Right ventricle myocardium superior (tissue), 1 donor: ENCODE data around the gene RBP2. TPM values are rescaled to one million over a fixed set of nuclear protein-coding genes. Genes with fewer than 3 reads are reported as not detected.

Experiments used
- ATAC-seq: fragments of 200-7000 bp; cut with Tn5 transposase; one replicate; pipeline ENCODE4 v1.9.1; 2020; ENCODE audit warnings: mild to moderate bottlenecking; ENCODE audit not compliant: poor library complexity
- DNase-seq: peaks from one replicate; pipeline ENCODE4 v3.0.0-alpha.2; 2020
- intact Hi-C: fragments of 100-400 bp; cut with DNase I; formaldehyde crosslinking; loops from one replicate; pipeline ENCODE4 v1.11.2; 2022
- long read RNA-seq: library from polyadenylated mRNA; unstranded; transcript quantifications from one replicate; pipeline ENCODE4 v2.0.0, GENCODE V29; 2021
- total RNA-seq: library from RNA; stranded (reverse); fragmentation: NEBNext Ultra II Directional; extraction: Animal tissue kit (Norgen Biotek cat#: 25700); gene quantifications from one replicate; pipeline ENCODE4 v1.2.1, GENCODE V29; 2021
- donor health status: DM: no; HTN: yes; CAD: no; lungs with severe emphysema.

RBP2 gene
- not detected for total RNA-seq
- long read RNA-seq = 0 reads

DNA sequence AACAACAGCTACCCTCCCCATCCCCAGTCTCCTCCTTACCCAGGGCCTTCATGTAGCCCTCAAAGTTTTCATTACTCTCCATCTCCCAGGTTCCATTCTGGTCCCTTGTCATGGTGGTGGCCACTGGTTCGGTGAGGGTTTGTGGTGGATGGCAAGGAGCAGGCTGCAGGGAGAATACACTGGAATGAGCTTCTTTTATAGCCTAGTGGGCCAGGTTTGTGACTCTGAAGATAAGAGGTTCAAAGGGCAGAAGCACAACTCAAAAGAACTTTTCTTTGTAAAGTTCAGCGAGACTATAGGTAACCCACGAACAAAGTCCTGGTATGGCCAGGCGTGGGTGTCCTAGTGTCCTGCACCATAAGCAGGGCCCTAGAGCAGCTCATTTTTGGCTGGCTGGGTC lies at the start of gene RBP2:
TSS of gene RBP2 (minus strand) at position 169 of the 400 bp plus-strand sequence. CDS start at position 112, 57 bp downstream.
- ATAC-seq (no peak), DNase-seq (no peak)
- intact Hi-C loops = no loop called here

GRCh38 chr3:139524841-139525636 lies 48.7 kb upstream of the RBP2 start:
- DNase-seq = no peak
- no peak for ATAC-seq
- intact Hi-C loops = no loop called here

DNA sequence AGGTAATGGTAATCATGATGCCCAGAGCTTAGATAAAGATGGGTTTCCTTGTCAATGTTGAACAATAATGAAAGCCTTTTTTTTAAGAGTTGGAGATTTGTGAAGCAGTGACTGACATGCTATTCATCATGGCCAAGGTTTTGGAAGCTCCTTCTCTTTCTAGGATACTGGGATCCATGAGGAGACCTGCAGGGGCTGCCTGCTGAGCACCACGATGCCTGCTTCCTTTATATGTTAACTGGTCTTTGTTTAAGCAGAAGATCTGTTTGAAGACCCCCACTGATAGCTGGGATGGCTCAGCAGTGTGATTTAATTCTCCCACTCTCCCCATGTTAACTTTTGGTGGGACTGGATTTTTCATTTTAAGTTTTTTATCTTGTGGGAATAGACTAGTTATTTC lies 47.4 kb upstream of the RBP2 start:
- DNase-seq = no peak
- ATAC-seq = no peak
- intact Hi-C loops = no loop called here

GRCh38 chr3:139523166-139523565 lies 46.9 kb upstream of the RBP2 start:
- intact Hi-C loops = no loop called here
- no peak for DNase-seq
- ATAC-seq = no peak

DNA sequence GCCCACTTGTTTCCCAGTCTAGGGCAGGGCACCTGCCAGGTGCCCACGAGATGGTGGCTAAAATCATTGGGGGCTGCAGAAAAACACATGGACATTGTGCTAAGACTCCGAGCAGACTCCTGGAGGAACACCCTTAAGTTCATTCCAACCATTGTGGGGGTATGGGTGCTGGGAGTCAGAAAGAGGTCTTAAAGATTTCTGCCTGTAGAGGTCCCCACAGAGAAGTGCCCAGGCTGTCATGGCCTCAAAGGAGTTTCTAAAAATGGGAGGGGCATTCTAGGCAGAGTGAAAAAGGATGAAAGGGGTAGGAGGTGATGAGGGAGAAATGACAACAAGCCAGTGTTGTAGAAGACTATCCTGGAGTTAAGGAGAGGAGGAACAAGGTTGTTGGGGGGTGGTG lies 46.1 kb upstream of the RBP2 start:
- ATAC-seq (no peak), DNase-seq (no peak)
- intact Hi-C loops = no loop called here

GRCh38 chr3:139521816-139522215 lies 45.5 kb upstream of the RBP2 start:
- ATAC-seq = no peak
- intact Hi-C loops = no loop called here
- no peak for DNase-seq

GRCh38 chr3:139521144-139521543 lies 44.8 kb upstream of the RBP2 start:
- DNase-seq = no peak
- intact Hi-C loops = no loop called here
- ATAC-seq = peak; percentile 12

- ATAC-seq (peak; percentile 55), DNase-seq (no peak)
- intact Hi-C loops = no loop called here
Observed at GRCh38 chr3:139519998-139520737, 43.9 kb upstream of the RBP2 start.

- DNase-seq (no peak), ATAC-seq (no peak)
- intact Hi-C loops = no loop called here
Observed at GRCh38 chr3:139518926-139519842, 42.9 kb upstream of the RBP2 start.

GRCh38 chr3:139518306-139518705 lies 42.0 kb upstream of the RBP2 start:
- ATAC-seq (no peak), DNase-seq (no peak)
- intact Hi-C loops = no loop called here

DNA sequence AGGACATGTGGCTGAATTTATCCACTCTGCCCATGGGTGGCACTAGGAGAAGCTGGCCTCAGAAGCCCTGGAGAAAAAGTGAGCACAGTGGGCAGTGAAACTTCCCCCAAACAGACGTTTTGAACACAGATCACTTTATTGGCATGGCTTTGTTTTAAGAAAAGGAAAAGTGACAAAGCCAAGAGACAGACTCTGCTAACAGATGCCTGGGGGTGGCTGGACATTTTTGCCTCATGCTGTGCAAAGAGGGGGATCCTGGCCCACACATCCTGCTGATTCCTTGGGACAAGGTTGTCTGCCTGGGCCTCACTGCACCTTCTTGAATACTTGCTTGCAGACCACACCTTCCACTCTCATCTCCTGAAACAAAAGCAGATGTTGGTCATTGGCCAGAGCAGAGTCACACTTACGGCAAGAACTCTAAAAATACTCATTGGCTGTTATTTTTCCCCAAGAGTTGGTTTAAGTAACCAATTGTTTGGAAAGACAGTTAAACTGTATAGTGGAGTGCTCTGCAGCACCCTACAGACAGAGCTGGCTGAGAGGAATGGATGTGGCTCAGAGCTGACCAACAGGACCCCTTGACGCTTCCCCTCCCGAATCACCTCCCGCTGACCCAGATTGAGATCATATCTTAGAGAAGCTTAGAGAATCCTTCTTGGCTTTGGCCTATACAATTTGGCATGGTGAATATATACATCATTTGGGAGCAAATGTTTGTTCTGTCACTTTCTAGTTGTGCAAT lies 41.2 kb upstream of the RBP2 start:
- intact Hi-C loops = no loop called here
- no peak for ATAC-seq
- DNase-seq = no peak

DNA sequence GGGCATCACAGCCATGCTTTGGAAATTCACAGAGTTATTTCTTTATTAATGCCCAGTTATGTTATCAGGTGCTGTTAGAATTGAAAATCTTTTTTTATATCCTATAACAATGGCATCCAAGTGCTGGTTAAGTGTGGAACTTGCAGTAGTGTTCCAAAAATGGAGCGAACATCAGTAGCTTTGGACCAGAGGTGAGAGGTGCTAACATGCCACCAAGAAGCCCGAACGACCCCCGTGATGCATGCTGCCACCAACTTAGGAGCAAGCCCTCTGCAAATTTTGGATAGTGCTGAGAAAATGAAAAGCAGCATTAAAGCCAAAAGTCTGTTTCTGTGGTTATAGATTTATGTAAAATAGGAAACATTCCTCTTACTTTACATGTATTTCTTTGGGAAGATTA lies 38.4 kb upstream of the RBP2 start:
- ATAC-seq (no peak), DNase-seq (no peak)
- intact Hi-C loops = no loop called here

DNA sequence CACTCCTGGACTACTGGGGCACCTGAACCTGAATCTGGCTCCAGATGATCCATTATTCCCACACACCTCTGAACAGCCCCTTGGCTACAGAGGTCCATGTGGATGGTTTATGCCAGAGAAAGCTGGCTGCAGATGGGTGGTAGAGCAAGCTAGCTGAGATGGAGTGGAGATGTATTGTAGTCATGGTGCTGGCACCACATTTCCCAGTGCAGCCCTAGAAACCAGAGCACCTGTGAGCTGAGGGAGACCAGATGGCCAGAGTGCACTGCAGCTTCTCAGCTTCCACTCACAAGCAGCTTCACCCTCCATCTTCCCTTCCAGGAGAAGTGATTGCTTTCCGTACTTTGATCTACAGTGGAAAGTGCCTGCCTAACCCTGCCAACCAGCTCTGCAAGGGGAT lies 33.3 kb upstream of the RBP2 start:
- intact Hi-C loops = no loop called here
- no peak for DNase-seq
- no peak for ATAC-seq

GRCh38 chr3:139506766-139507165 lies 30.4 kb upstream of the RBP2 start:
- DNase-seq (no peak), ATAC-seq (no peak)
- intact Hi-C loops = no loop called here

- ATAC-seq (no peak), DNase-seq (no peak)
- intact Hi-C loops = no loop called here
Observed at GRCh38 chr3:139505829-139506386, 29.6 kb upstream of the RBP2 start.

DNA sequence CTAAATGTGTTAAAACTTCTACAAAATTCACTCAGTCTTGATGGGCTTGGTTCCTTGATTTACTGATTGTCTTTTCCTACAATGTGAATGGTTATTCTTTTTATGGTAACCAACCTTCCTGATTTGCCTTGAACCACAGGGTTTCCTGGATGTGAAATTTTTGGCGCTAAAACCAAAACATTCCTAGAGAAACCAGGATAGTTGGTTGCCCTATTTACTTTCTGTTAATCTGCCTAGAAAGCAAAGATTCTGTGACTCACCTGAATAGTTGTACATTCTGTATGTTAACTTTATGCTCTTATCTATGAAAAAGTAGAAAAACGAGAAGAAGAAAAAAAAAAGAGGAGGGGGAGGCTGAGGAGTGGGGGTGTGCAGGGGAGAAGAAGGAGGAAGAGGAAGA lies 23.2 kb upstream of the RBP2 start:
- ATAC-seq = no peak
- intact Hi-C loops = no loop called here

GRCh38 chr3:139493826-139494385 lies 17.6 kb upstream of the RBP2 start:
- DNase-seq (no peak), ATAC-seq (no peak)
- intact Hi-C loops = no loop called here

More for the DNA sequence above, 23.2 kb upstream of the RBP2 start:
- DNase-seq = no peak

GRCh38 chr3:139491966-139492365 lies 15.7 kb upstream of the RBP2 start:
- DNase-seq (no peak), ATAC-seq (no peak)
- intact Hi-C loops = no loop called here
